SK-N-SH (cell line): ENCODE measurements around the gene GFPT2. TPM values are rescaled to one million over a fixed set of nuclear protein-coding genes. Genes with fewer than 3 reads are reported as not detected.

Experiments
- CTCF ChIA-PET: fragments of 300-600, 350-600 bp; formaldehyde crosslinking; extraction: SDS; loops from one replicate; lab custom pipeline; 2021; lab: Yijun Ruan, JAX
- POLR2A ChIA-PET: fragments of 350-600 bp; sonication (Branson Sonifier 250); formaldehyde crosslinking; extraction: SDS; loops from one replicate; lab custom pipeline; 2020; ENCODE audit warnings: antibody characterized with exemption, inconsistent platforms; lab: Yijun Ruan, JAX
- DNase-seq: peaks from one replicate; pipeline ENCODE4 v3.0.0; 2012
- H2AFZ ChIP-seq: fragments of 200-600 bp; sonication (generic); 2 replicates; pipeline ENCODE4 v1.8.1; 2016; ENCODE audit warnings: antibody characterized with exemption, mild to moderate bottlenecking, low read depth
- H3F3A ChIP-seq: fragments of 200-600 bp; sonication (generic); replicated peaks from 2 replicates; pipeline ENCODE3; 2016; ENCODE audit warnings: antibody characterized with exemption, mild to moderate bottlenecking; ENCODE audit not compliant: insufficient read depth
- H3K27ac ChIP-seq, 2 experiments: fragments of 200-500 bp in 1 of 2; fragments of 200-600 bp in 1 of 2; sonication (Bioruptor generic) in 1 of 2; sonication (generic), shearing (Covaris generic) in 1 of 2; 2 replicates each; pipeline versions ENCODE4 v1.5.1 to v1.6.1; 2014 to 2016; ENCODE audit warnings: low read depth in 2 of 2, inconsistent platforms in 1 of 2, low read length in 1 of 2, mild to moderate bottlenecking in 1 of 2, mixed read lengths in 1 of 2
- H3K27me3 ChIP-seq: fragments of 200-600 bp; sonication (generic), shearing (Covaris generic); 2 replicates; pipeline ENCODE4 v1.6.1; 2016; ENCODE audit warnings: mixed run types; ENCODE audit not compliant: insufficient read depth
- H3K36me3 ChIP-seq, 2 experiments: fragments of 200-500 bp in 1 of 2; fragments of 200-600 bp in 1 of 2; sonication (Bioruptor generic) in 1 of 2; sonication (generic) in 1 of 2; replicated peaks in 1 of 2; 2 replicates each; pipeline versions ENCODE3 to v1.5.1; 2014 to 2016; ENCODE audit warnings: low read length in 1 of 2, mild to moderate bottlenecking in 1 of 2; ENCODE audit not compliant: insufficient read depth in 2 of 2, control insufficient read depth in 1 of 2
- H3K4me1 ChIP-seq, 2 experiments: fragments of 200-500 bp in 1 of 2; fragments of 200-600 bp in 1 of 2; sonication (Bioruptor generic) in 1 of 2; sonication (generic), shearing (Covaris generic) in 1 of 2; 2 replicates each; pipeline versions ENCODE4 v1.5.1 to v1.6.1; 2014 to 2016; ENCODE audit warnings: low read depth in 1 of 2, low read length in 1 of 2, mixed run types in 1 of 2; ENCODE audit not compliant: insufficient read depth in 2 of 2, control insufficient read depth in 1 of 2
- H3K4me2 ChIP-seq: fragments of 200-600 bp; sonication (generic), shearing (Covaris generic); 2 replicates; pipeline ENCODE4 v1.6.1; 2017; ENCODE audit warnings: mixed run types
- H3K4me3 ChIP-seq, 2 experiments: fragments of 200-500 bp in 1 of 2; fragments of 200-600 bp in 1 of 2; sonication (Bioruptor generic) in 1 of 2; sonication (generic), shearing (Covaris generic) in 1 of 2; 2 replicates each; pipeline versions ENCODE4 v1.5.1 to v1.8.1; 2014 to 2016; ENCODE audit warnings: low read depth in 2 of 2, inconsistent platforms in 1 of 2, low read length in 1 of 2, mild to moderate bottlenecking in 1 of 2, mixed read lengths in 1 of 2, moderate library complexity in 1 of 2
- H3K79me2 ChIP-seq: fragments of 200-600 bp; sonication (generic); 2 replicates; pipeline ENCODE4 v1.8.1; 2017; ENCODE audit warnings: mild to moderate bottlenecking; ENCODE audit not compliant: insufficient read depth
- H3K9ac ChIP-seq: fragments of 200-600 bp; sonication (generic); 2 replicates; pipeline ENCODE4 v1.6.1; 2017; ENCODE audit warnings: mixed run types
- H3K9me2 ChIP-seq: fragments of 200-600 bp; sonication (generic); 2 replicates; pipeline ENCODE4 v1.6.1; 2017; ENCODE audit warnings: mixed run types
- H3K9me3 ChIP-seq: fragments of 200-600 bp; sonication (generic); 2 replicates; pipeline ENCODE4 v1.6.1; 2017; ENCODE audit warnings: mixed run types, mild to moderate bottlenecking, moderate library complexity
- H4K20me1 ChIP-seq: fragments of 200-600 bp; sonication (generic); 2 replicates; pipeline ENCODE4 v1.6.1; 2017; ENCODE audit warnings: mild to moderate bottlenecking, mixed run types; ENCODE audit not compliant: insufficient read depth
- EP300 ChIP-seq, 2 experiments: IDR thresholded peaks; 2 replicates each; pipeline versions ENCODE4 v1.4.0 to v1.6.1; 2012; ENCODE audit warnings: borderline replicate concordance in 1 of 2, low read depth in 1 of 2, low read length in 1 of 2
- EZH2phosphoT487 ChIP-seq: fragments of 200-600 bp; sonication (generic); IDR thresholded peaks from 2 replicates; pipeline ENCODE4 v1.6.1; 2017; ENCODE audit warnings: low read depth, mixed run types, mild to moderate bottlenecking, antibody characterized with exemption, moderate library complexity, borderline replicate concordance
- GATA2 ChIP-seq: sonication (generic); formaldehyde crosslinking; IDR thresholded peaks from 2 replicates; pipeline ENCODE4 v1.5.0; 2020; ENCODE audit warnings: mild to moderate bottlenecking, missing genetic modification reagents
- NRF1 ChIP-seq: IDR thresholded peaks from 2 replicates; pipeline ENCODE4 v1.6.1; 2012; ENCODE audit warnings: low read depth, mild to moderate bottlenecking, low read length
- POLR2AphosphoS5 ChIP-seq: IDR thresholded peaks from 2 replicates; pipeline ENCODE4 v1.6.1; 2012; ENCODE audit warnings: low read depth, low read length
- TAF1 ChIP-seq: IDR thresholded peaks from 2 replicates; pipeline ENCODE4 v1.6.1; 2012; ENCODE audit warnings: low read depth, mild to moderate bottlenecking, low read length, moderate library complexity, borderline replicate concordance
- TEAD4 ChIP-seq: IDR thresholded peaks from 2 replicates; pipeline ENCODE4 v1.4.0; 2012; ENCODE audit warnings: mild to moderate bottlenecking, borderline replicate concordance; ENCODE audit not compliant: insufficient read depth
- USF2 ChIP-seq: fragments of 150-350 bp; IDR thresholded peaks from 2 replicates; pipeline ENCODE4 v1.6.1; 2017; ENCODE audit warnings: antibody characterized with exemption, low read length, low read depth, borderline replicate concordance
- whole genome bisulfite sequencing: methylation state at CpG from one replicate; pipeline ENCODE4 v1.1.6; 2017; ENCODE audit warnings: low lambda C conversion rate; 5-methylcytosine and 5-hydroxymethylcytosine counted together
- polyA plus RNA-seq, 3 experiments: library from polyadenylated mRNA; depleted of rRNA; stranded (reverse); fragments of >200 nt; gene quantifications; 2 replicates each; pipeline ENCODE4 v1.2.3, GENCODE V29; 2012
- TF ChIP-seq, protein P1 (sequence below): IDR thresholded peaks from 2 replicates; pipeline ENCODE4 v1.6.1; 2012; ENCODE audit warnings: mild to moderate bottlenecking, low read depth, low read length, moderate library complexity
- TF ChIP-seq, protein P2 (sequence below): IDR thresholded peaks from 2 replicates; pipeline ENCODE4; 2012

The GFPT2 gene
- polyA plus RNA-seq, 1 of the 3 experiments (the other 2 are of a cell fraction), result 8.1 TPM

GRCh38 chr5:180376511-180376910 is 23.4 kb upstream of the GFPT2 start:
- Histone ChIP-seq H3K79me2 (no peaks in the 10 kb centered on the region), H3K27ac (no peak overlapping the region), H3K4me1 (peaks cover 0 to 16% of the 10 kb centered on the region in 2 experiments; a peak in 1 of 4 replicates), H3K4me3 (no peak overlapping the region), H3K9me3 (no peaks in the 10 kb centered on the region), H3K4me2 (no peak overlapping the region), H3K36me3 (no peaks in the 10 kb centered on the region), H2AFZ (no peak overlapping the region), H3K9ac (no peak overlapping the region), H3K27me3 (no peaks in the 10 kb centered on the region), H4K20me1 (no peaks in the 10 kb centered on the region), H3K9me2 (no peaks in the 10 kb centered on the region), H3F3A (no peaks in the 10 kb centered on the region)
- no peak for TF ChIP-seq USF2
- TF ChIP-seq GATA2 (CRISPR knock-in tag), result peak; percentile 70
- TF ChIP-seq TEAD4, result no peak
- 32% methylated on average over 6 of the region's 6 CpGs for WGBS
- POLR2A ChIA-PET, result no interaction called here
- CTCF ChIA-PET, result interaction anchor here (0.7 to 0.8 kb wide), 2 partner anchors 15 to 48 kb away, joined by 3 to 5 read pairs; no protein-coding TSS in a partner anchor
- peak; percentile 70 for DNase-seq

DNA sequence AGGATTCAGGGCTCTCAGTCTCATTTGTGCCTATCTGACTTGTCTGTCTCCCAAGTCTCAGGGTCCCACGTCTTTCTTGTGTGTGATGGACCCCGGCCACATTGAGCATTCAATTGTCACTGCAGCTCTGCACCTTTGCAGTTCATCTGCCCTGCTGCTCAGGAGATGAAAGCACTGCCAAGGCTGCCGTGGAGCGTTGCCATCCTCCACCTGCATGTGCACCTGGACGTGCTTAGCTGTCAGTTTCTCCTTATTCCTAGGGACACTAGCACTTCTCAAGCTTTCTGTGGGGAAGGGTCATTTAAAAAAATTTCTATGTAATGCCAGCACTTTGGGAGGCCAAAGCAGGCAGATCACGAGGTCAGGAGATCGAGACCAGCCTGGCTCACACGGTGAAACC is 22.8 kb upstream of the GFPT2 start:
- POLR2A ChIA-PET, result no interaction called here
- DNase-seq, result no peak

GRCh38 chr5:180375291-180375690 is 22.2 kb upstream of the GFPT2 start:
- CTCF ChIA-PET, result no interaction called here
- Histone ChIP-seq H3K4me1 (peaks cover 0 to 9% of the 10 kb centered on the region in 2 experiments; a peak in 1 of 4 replicates), H3K27me3 (no peaks in the 10 kb centered on the region), H3K36me3 (no peaks in the 10 kb centered on the region), H2AFZ (no peak overlapping the region), H3F3A (no peaks in the 10 kb centered on the region), H3K9me2 (no peaks in the 10 kb centered on the region), H3K27ac (no peak overlapping the region), H3K9ac (no peak overlapping the region), H3K79me2 (no peaks in the 10 kb centered on the region), H4K20me1 (no peaks in the 10 kb centered on the region), H3K4me3 (no peak overlapping the region), H3K9me3 (no peaks in the 10 kb centered on the region), H3K4me2 (no peak overlapping the region)
- POLR2A ChIA-PET, result no interaction called here
- no peak for DNase-seq
- WGBS, result 81% methylated on average over 8 of the region's 9 CpGs
- TF ChIP-seq EP300 (IDR thresholded peaks at IDR 0.05; ENCODE audit: borderline replicate concordance in 1 of 2, low read depth in 1 of 2, low read length in 1 of 2), result no peak
- TF ChIP-seq EZH2phosphoT487, result no peak
- TF ChIP-seq, protein P1, sequence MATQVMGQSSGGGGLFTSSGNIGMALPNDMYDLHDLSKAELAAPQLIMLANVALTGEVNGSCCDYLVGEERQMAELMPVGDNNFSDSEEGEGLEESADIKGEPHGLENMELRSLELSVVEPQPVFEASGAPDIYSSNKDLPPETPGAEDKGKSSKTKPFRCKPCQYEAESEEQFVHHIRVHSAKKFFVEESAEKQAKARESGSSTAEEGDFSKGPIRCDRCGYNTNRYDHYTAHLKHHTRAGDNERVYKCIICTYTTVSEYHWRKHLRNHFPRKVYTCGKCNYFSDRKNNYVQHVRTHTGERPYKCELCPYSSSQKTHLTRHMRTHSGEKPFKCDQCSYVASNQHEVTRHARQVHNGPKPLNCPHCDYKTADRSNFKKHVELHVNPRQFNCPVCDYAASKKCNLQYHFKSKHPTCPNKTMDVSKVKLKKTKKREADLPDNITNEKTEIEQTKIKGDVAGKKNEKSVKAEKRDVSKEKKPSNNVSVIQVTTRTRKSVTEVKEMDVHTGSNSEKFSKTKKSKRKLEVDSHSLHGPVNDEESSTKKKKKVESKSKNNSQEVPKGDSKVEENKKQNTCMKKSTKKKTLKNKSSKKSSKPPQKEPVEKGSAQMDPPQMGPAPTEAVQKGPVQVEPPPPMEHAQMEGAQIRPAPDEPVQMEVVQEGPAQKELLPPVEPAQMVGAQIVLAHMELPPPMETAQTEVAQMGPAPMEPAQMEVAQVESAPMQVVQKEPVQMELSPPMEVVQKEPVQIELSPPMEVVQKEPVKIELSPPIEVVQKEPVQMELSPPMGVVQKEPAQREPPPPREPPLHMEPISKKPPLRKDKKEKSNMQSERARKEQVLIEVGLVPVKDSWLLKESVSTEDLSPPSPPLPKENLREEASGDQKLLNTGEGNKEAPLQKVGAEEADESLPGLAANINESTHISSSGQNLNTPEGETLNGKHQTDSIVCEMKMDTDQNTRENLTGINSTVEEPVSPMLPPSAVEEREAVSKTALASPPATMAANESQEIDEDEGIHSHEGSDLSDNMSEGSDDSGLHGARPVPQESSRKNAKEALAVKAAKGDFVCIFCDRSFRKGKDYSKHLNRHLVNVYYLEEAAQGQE, result no peak
- no peak for TF ChIP-seq TAF1
- TF ChIP-seq, protein P2, sequence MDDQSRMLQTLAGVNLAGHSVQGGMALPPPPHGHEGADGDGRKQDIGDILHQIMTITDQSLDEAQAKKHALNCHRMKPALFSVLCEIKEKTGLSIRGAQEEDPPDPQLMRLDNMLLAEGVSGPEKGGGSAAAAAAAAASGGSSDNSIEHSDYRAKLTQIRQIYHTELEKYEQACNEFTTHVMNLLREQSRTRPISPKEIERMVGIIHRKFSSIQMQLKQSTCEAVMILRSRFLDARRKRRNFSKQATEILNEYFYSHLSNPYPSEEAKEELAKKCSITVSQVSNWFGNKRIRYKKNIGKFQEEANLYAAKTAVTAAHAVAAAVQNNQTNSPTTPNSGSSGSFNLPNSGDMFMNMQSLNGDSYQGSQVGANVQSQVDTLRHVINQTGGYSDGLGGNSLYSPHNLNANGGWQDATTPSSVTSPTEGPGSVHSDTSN, result no peak
- no peak for TF ChIP-seq NRF1
- no peak for TF ChIP-seq POLR2AphosphoS5

More for the DNA sequence above, 22.8 kb upstream of the GFPT2 start:
- Histone ChIP-seq H2AFZ (no peak overlapping the region), H3K4me3 (no peak overlapping the region), H3K4me2 (no peak overlapping the region), H3K9ac (no peak overlapping the region), H3K36me3 (no peaks in the 10 kb centered on the region), H3K27ac (no peak overlapping the region), H3K9me2 (no peaks in the 10 kb centered on the region), H3K4me1 (peaks cover 0 to 11% of the 10 kb centered on the region in 2 experiments; a peak in 1 of 4 replicates), H3K9me3 (no peaks in the 10 kb centered on the region), H3F3A (no peaks in the 10 kb centered on the region), H3K79me2 (no peaks in the 10 kb centered on the region), H3K27me3 (no peaks in the 10 kb centered on the region), H4K20me1 (no peaks in the 10 kb centered on the region)
- TF ChIP-seq, protein P2, result no peak
- CTCF ChIA-PET, result interaction anchor here (0.8 kb wide), 1 partner anchor 14 kb away, joined by 3 read pairs; no protein-coding TSS in a partner anchor
- 42% methylated on average over 8 of the region's 8 CpGs for WGBS
